Right renal cortex interstitium (tissue), 3 donors: ENCODE results near the gene POU2F2. TPM values are rescaled to one million over a fixed set of nuclear protein-coding genes. Genes with fewer than 3 reads are reported as not detected.
A peak's percentile ranks its signal among the peaks of the same experiment; 100 is the strongest.
"Not testable (repeated sequence)": the region's sequence is repeated elsewhere in the genome, so short reads cannot be mapped to it uniquely, and the experiment has no call there.

Experiments used
- DNase-seq, 3 donors: peaks; one replicate each; pipeline ENCODE4 v3.0.0-alpha.2; 2013; ENCODE audit warnings: low read depth in 3 of 3, low spot score in 2 of 3
- polyA plus RNA-seq, 3 donors: library from polyadenylated mRNA; unstranded; fragments of 120-200 nt; gene quantifications; one replicate each; pipeline ENCODE4 v1.2.1, GENCODE V29; 2013; ENCODE audit not compliant: insufficient read length in 3 of 3

The POU2F2 gene
- polyA plus RNA-seq, 3 donors, result 0.72 to 1.3 (median 1.1) TPM

GRCh38 chr19:42108527-42109389 lies 23.5 kb downstream of the POU2F2 start:
- peak in 2 of 3 donors; percentile 27 to 49 for DNase-seq

GRCh38 chr19:42105368-42105767 lies 26.9 kb downstream of the POU2F2 start:
- DNase-seq, result no peak

DNA sequence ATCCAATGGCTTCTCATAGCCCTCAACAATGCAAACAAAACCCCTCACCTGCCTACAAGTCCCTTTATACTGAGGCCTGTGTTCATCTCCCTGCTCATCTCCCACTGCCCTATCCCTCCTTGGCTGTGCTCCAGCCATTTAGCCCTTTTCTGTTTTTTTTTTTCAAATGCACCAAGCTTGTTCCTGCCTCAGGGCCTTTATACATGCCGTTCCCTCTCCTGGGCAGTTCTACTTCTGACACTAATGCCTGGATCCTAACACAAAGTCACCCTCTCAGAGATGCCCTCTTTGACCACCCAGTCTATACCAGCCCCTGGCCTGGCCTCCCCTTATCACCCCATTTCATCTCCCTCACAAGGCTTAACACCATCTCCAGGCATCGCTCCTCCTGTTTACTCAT lies 29.4 kb downstream of the POU2F2 start:
- no peak for DNase-seq

- not testable (repeated sequence) for DNase-seq
Measured at GRCh38 chr19:42100241-42100640, 32.0 kb downstream of the POU2F2 start.

GRCh38 chr19:42099336-42099925 lies 32.8 kb downstream of the POU2F2 start:
- no peak for DNase-seq

GRCh38 chr19:42098781-42099180 lies 33.5 kb downstream of the POU2F2 start:
- DNase-seq, result no peak

DNA sequence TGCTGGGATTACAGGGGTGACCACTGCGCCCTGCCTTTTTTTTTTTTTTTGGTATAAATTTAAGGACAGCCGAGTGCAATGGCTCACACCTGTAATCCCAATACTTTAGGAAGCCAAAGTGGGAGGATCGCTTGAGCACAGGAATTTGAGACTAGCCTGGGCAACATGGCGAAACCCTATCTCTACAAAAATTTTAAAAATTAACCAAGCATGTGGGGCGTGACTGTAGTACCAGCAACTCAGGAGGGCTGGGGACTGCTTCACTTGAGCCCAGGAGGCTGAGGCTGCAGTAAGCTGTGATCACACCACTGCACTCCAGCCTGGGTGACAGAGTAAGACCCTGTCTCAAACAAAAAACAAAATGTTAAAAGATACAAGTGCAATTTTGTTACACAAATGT lies 34.8 kb downstream of the POU2F2 start:
- no peak for DNase-seq

GRCh38 chr19:42096255-42096837 lies 35.9 kb downstream of the POU2F2 start:
- no peak for DNase-seq

DNA sequence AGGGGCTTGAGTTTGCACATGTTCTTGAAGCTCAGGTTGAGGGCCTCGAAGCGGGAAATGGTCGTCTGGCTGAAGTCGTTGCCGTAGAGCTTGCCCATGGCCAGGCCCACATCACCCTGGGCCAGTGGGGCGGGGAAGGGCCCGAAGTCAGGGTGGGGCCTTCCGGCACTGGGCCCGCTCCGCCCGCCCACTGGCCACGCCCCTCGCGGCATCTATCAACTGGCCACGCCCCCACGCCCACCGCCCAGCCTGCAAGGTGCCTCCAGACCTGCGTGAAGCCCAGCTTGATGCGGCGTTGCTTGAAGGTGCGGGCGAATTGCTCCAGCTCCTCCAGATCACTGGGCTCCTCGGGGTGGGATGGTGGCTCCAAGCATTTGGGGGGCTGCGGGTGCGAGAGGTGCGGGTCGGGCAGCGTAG lies 36.4 kb downstream of the POU2F2 start:
- DNase-seq, result no peak

DNA sequence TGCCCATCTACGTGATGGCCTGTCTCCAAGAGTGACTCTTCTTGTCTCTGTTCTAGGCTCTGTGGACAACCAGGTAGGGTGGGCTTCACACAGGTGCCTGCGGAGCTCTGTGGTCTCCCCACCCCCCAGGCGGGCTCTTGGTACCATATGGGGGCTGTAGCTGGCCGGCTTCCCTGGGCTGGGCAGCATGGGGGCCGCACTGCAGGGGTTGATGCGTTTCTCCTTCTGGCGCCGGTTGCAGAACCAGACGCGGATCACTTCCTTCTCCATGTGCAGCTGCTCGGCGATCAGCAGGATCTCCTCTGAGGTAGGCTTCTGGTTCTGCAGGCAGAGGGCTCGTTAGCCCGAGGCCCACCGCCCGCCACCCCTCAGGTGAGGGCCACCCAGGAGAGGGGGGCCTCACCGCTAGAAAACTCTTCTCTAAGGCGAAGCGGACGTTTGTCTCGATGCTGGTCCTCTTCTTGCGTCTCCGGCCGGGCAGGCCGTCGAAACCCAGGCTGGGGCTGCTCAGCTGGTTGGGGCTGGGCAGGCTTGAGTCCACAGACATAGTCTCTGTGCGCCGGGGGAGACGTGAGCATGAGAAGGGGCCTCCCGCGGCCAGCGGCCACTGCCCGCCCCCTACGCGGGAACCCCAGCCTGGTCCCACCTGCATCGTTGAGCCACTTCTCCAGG lies 37.0 kb downstream of the POU2F2 start:
- no peak for DNase-seq

DNA sequence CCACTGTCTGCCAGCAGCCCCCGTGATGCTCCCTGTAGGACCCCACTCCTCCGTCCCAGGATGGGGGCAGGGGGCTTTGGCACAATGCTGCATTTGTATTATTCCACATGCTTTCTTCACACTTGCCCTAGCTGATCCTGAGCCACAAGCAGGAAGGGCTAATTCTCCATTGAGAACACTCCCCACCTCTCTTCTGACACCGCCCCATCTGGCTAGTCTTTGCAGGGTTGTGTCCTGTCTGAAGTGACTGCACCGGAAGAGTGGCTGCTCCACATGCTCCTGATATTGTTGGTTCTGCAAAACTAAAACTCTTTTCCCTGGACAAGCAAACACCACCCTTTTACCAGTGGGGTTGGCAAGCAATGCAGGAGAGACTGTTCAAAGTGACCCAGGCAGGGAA lies 38.3 kb downstream of the POU2F2 start:
- no peak for DNase-seq

DNA sequence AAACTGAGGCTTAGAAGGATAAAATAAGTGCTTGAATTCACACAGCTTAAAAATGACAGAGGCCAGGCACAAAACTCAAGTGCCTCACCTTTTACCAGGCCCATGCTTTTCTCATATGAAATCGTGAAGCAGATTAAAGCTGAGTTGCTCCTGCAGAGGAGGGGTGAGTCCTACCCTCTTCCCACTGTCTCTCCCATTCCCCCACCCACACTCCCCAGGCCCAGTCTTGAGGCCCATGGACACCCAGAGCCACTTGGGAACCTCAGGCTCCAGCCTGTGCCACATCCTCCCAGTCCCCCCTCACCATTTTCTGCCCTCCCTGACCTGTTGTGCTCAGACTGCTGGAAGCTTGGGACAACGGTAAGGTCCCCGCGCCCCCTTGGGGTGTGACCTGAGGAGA lies 38.7 kb downstream of the POU2F2 start:
- DNase-seq, result no peak

DNA sequence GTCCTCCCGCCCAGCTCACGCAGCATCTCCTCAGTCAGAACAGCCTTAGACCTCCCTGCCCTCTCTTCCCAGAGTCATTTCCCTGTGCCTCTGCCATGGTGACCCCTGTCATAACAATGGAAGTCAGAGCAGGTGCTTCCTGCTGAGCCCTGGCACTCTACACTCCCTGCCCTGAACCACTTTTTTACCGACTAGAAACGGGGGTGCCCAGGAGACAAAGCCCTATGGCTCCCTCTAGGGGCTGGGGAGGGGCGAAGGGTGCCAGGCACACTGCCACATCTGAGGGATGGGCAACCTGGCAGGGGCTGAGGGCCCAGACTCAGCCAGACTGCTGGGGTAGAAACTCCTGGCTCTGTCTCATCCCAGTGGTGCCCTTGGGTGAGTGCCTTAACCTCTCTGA lies 39.9 kb downstream of the POU2F2 start:
- DNase-seq, result no peak

DNA sequence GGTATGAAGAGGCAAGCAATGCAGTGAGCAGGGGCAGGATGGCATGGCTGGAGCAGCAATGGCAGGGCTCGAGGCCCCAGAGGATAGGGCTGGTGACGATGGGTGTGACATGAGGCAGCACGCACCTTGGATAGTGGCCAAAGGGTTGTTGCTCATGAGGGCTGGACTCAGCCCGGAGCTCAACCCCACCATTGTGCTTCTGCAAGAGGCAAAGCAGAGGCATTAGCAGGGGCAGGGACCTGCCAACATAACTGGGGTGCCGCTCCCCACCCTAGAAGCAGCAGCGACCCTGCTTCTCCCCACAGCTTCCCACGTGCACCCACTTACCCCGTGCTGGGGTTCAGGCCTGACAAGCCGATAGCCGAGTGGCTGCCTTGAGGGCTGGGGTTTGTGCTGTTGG lies 40.5 kb downstream of the POU2F2 start:
- DNase-seq, result no peak

- no peak for DNase-seq
Measured at GRCh38 chr19:42091300-42091699, 40.9 kb downstream of the POU2F2 start.

- no peak for DNase-seq
Measured at GRCh38 chr19:42090672-42091071, 41.6 kb downstream of the POU2F2 start.

- no peak for DNase-seq
Measured at GRCh38 chr19:42089772-42090171, 42.5 kb downstream of the POU2F2 start.

DNA sequence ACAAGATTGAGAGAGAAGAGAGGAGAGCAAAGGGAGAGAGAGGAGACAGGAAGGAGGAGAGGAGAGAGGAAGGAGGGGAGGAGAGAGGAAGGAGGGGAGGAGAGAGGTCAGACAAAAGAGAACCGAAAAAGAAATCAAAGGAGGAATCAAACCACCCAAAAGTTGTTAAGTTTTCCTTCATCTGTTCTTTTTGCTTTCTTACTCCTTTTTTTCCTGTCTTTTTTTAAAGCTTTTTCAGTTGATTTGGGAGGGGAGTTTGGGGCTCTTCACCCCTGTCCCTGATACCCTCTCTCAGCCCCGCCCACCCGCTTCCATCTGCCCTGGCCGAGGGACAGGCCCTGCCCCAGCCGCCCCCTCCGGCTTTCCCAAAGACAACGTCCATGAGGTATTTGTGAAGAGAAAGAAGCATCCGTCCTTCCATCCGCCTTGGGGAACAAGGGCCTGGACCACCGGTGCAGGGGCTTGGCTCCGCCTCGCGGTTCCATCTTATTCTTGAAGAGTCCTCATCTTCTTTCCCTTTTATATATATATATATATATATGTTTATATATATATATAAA lies 43.0 kb downstream of the POU2F2 start:
- no peak for DNase-seq

- no peak for DNase-seq
Measured at GRCh38 chr19:42088471-42089190, 43.6 kb downstream of the POU2F2 start.

DNA sequence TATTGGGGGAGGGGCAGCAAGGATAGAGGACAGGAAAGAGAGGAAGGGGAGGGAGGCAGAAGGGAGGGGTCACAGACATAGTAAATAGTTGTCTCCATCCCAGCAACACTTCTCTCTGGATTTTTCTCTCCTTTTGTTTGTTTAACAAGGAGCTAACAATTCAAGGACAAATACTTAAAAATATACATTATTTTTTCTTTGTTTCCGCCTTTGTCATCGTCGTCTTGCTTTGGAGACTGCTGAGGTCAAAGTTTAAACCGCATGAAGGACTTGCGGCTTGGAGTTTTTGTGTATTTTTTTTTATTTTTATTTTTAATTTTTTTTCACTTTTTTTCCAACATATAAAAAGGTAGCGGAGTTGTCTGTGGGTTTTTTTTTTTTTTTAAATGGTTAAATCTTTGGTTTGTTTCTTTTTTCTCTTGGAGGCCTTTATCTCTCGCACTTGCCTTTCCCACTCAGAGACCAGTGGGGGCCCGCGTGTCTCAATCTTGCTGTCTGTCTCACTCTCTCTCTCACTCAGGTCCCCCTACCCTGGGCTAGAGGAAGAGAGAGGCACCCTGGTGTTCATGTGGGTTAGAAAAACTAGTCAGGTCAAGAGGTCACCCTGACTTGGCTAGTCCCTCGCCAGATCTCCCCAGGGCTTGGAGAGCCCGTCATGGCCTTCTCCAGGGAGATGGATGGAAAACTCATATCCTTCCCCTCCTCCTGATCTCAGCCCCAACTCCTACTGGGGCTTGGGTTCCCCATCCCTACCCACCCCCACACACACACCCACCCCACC lies 45.3 kb downstream of the POU2F2 start:
- no peak for DNase-seq
